SK-N-MC (cell line): Measurements from ENCODE around the gene COA7.

ENCODE experiments used
- EZH2 ChIP-seq: fragments of 200-600 bp; sonication (generic); IDR thresholded peaks from one replicate; pipeline ENCODE4 v1.6.1; 2017; ENCODE audit warnings: antibody characterized with exemption
- FOXP2 ChIP-seq: optimal IDR thresholded peaks from 2 replicates; pipeline ENCODE3; 2011; ENCODE audit warnings: mild to moderate bottlenecking, moderate library complexity; ENCODE audit not compliant: insufficient read depth; ENCODE audit errors: extremely low read length, control extremely low read depth
- POLR2AphosphoS5 ChIP-seq: IDR thresholded peaks from 2 replicates; pipeline ENCODE4 v1.6.1; 2012; ENCODE audit warnings: mild to moderate bottlenecking, low read depth, low read length, borderline replicate concordance

DNA sequence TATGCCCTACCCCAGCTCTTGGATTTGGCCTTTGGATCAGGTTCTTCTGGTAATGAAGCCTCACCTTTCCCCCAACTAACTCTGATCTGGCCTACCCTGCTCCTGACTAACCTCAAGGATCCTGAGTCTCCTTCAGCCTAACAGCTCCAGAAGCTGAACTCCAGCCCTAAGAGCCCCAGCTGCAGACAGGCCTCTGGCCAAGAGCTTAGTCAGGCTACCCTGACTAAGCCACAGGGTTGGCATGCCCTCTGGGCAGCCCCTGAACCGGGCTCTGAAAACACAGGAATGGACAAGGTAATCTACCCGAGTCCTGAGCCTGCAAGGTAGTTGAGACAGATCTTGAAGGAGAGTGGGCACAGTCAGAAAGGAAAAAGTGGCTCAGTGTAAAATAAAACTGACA is 29.4 kb downstream of the COA7 start:
- TF ChIP-seq POLR2AphosphoS5 (no peak), EZH2 (no peak), FOXP2 (no peak)
